A673 (cell line): ENCODE measurements around the gene MSI2.

ENCODE experiments used
- CTCF ChIP-seq: fragments of 300-800, 200-600 bp; sonication (generic); conservative IDR thresholded peaks from 2 replicates; pipeline ENCODE4 v1.5.1; 2017; ENCODE audit warnings: low read depth, mild to moderate bottlenecking, antibody characterized with exemption, low read length, moderate library complexity, mixed read lengths
- EZH2 ChIP-seq: fragments of 200-600 bp; sonication (generic); IDR thresholded peaks from 2 replicates; pipeline ENCODE4 v1.6.1; 2017; ENCODE audit warnings: borderline replicate concordance, low read depth, mild to moderate bottlenecking, mixed read lengths, antibody characterized with exemption, low read length; ENCODE audit not compliant: poor library complexity, severe bottlenecking

DNA sequence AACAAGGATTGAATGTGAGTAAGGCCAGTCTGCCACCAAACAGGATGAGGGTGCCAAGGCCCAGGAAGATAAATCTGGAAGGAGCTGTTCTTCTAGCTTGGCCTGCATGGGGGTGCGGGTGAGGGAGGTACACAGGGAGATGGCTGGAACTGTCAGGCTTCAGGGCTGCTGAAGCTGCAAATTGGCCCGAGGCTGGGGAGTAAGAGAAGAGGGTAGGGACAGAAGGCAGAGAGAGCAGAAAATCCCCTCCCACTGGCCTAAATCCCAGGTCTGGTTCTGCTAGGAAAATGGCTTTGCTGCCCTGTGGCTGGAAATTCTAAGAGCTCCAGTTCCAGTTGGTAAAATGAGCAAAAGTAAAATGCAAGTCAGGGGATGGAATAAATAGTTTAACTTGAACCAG, 400.9 kb downstream of the MSI2 start:
- TF ChIP-seq EZH2 (no peak), CTCF (no peak)
